H4 (cell line): ENCODE measurements around the gene STARD7. TPM values are rescaled to one million over a fixed set of nuclear protein-coding genes. Genes with fewer than 3 reads are reported as not detected.

Experiments used
- DNase-seq: peaks from one replicate; pipeline ENCODE4 v3.0.0-alpha.2; 2015; ENCODE audit warnings: low spot score
- total RNA-seq: library from RNA; depleted of rRNA; stranded (reverse); fragments of >200 nt; shearing (Covaris generic); gene quantifications from 2 replicates; pipeline ENCODE4 v1.2.3, GENCODE V29; 2014; rRNA removed

STARD7 gene
- total RNA-seq, 1 experiment from 2014 or later, result 169 TPM

- DNase-seq, result no peak
Observed at GRCh38 chr2:96136129-96136720, 72.4 kb downstream of the STARD7 start.

- DNase-seq, result no peak
Observed at GRCh38 chr2:96135621-96136020, 73.0 kb downstream of the STARD7 start.

- DNase-seq, result no peak
Observed at GRCh38 chr2:96135171-96135570, 73.5 kb downstream of the STARD7 start.

Other genes with a start within 250 kb of the STARD7 start
- gene ANKRD36C, start 217.0 kb downstream of the STARD7 start, total RNA-seq, result 1.4 and 2.5 TPM in 2 replicates
- not detected in 2 replicates for gene GPAT2, start 173.9 kb downstream of the STARD7 start, total RNA-seq
- 0.10 TPM in 1 of 2 replicates, not detected in the other for gene ADRA2B, start 92.3 kb downstream of the STARD7 start, total RNA-seq
- not detected in 2 replicates for gene ASTL, start 70.3 kb downstream of the STARD7 start, total RNA-seq
- 16.4 and 17.7 TPM in 2 replicates for gene DUSP2, start 63.4 kb downstream of the STARD7 start, total RNA-seq
- 15.5 and 20.9 TPM in 2 replicates for gene TMEM127, start 57.2 kb upstream of the STARD7 start, total RNA-seq
- 79.3 and 96.1 TPM in 2 replicates for gene CIAO1, start 57.4 kb upstream of the STARD7 start, total RNA-seq
- gene SNRNP200, start 96.7 kb upstream of the STARD7 start, total RNA-seq, result 28.9 and 30.2 TPM in 2 replicates
- gene ITPRIPL1, start 116.5 kb upstream of the STARD7 start, total RNA-seq, result not detected in 2 replicates
- gene NCAPH, start 126.9 kb upstream of the STARD7 start, total RNA-seq, result 38.9 and 52.8 TPM in 2 replicates